GM21529 (cell line): Measurements from ENCODE around the gene IPO7.
A peak's percentile ranks its signal among the peaks of the same experiment; 100 is the strongest.
"Not testable (repeated sequence)": the region's sequence is repeated elsewhere in the genome, so short reads cannot be mapped to it uniquely, and the experiment has no call there.

Experiments
- ATAC-seq: cut with Tn5 transposase; IDR thresholded peaks from one replicate; pipeline ENCODE4 v1.9.1; 2021; ENCODE audit not compliant: unreplicated experiment

Gene IPO7

DNA sequence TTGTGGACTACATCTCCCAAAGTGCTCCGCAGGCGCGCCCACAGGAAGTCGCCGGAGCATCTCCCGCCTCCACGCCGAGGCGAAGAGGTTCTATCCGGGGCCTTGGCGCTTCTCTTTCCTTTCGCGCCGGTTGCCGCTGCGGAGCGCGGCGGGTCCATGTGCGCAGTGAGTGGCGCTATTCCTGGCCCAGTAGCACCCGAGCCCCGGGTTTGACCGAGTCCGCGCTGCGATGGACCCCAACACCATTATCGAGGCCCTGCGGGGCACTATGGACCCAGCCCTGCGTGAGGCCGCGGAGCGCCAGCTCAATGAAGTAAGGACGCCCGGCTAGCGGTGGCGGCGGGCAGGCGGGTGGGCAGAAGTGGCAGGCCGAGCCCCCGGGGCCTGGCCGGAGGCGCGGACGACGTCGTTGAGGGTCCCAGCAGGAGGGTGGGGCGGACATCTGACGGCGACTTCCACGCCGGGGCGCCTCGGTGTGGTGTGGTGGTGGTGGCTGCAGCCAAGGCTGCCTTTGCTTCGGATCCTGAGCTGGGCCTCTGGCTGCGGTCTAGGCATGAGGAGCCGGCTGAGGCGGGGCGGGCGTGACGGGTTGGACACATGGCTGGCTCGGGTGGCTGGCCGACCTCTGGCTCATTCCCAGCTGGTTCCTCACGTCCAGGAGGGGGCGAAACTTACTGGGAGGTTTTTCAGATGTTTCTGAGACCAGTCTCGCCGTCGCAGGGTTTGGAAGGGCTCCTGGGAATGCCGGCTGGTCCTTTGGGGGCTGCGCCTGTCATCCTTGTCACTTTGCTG, at the start of gene IPO7:
IPO7 (plus strand) TSS at position 118 of the 792 bp plus-strand sequence; CDS start at position 230, 112 bp downstream.
- ATAC-seq: peak; percentile 89

DNA sequence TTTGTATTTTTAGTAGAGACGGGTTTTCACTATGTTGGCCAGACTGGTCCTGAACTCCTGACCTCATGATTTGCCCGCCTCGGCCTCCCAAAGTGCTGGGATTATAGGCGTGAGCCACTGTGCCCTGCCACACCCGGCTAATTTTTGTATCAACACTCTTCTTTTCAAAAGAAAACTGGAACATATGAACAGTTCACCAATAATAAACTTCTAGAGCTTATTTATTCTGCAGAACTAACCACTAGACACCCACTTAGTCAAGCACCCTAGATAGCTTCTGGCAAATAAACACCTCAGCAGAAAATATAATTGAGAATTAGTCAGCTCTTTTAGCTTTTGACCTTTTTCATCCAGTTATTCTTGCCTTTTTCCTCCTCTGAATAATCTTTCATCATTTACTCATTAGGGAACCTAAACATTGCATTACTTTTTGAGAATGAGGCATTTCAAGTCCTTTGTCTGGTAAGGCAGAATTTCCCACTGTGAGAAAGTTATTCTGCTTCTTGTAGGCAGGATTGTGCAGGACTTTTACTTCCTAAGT, 42.7 kb upstream of the IPO7 start:
- no peak for ATAC-seq

DNA sequence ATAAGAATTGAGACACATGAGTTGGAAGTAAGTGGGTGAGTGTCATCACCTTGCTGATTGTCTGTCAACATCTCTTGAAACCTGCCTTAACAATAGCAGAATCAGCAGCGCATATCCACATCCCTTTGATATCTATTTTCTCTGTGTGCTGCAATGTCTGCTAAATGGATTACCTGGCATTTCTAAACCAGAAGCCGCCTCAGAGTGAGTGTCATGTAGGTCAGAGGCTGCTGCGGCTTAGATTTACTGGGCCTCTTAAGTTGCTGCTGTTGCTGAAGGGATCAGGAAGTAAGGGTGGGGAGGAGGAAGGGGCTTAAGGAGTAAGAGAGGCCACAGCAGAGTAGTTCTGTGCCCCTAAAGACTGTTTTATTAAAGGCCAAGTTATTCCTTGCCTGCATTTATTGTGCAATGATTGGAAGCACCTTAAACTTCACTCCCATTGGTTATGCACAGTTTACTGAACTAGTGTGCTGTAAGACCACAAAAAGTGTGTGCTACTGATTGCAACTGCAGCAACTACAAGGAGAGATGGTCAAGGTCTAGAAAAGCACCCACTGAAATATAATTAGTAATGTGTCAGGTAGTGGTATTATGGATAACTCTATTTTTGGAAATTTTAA, 40.3 kb upstream of the IPO7 start:
- ATAC-seq: no peak

DNA sequence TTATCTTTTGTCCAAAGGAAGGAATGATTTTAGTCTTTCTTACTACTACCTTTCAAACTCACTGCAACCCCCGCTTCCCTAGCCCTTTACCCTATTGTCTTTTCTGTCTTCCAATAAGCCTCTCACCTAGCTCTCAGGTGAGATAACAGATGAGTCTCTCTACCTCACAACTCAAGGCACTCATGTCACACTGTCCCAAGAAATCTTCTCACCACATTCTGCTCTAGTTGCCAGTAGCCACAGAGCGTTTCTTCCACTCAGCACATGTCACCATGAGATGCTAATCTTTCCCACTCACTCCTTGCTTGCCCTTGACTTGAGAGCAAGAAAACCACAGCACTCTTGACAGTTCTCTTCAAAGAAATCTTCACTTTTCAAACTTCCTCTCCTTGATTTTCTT, 37.4 kb upstream of the IPO7 start:
- ATAC-seq: no peak

DNA sequence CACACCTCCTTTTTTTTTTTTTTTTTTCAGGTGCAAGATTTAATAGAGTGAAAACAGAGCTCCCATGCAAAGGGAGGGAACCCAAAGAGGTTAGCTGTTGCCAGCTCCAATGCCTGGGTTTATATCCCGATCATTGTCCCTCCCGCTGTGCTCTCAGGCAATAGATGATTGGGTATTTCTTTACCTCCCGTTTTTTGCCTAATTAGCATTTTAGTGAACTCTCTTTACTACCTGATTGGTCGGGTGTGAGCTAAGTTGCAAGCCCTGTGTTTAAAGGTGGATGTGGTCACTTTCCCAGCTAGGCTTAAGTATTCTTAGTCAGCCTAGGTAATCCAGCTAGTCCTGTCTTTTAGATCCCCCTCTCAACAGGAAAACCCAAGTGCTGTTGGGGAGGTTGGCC, 36.7 kb upstream of the IPO7 start:
- not testable (repeated sequence) for ATAC-seq

DNA sequence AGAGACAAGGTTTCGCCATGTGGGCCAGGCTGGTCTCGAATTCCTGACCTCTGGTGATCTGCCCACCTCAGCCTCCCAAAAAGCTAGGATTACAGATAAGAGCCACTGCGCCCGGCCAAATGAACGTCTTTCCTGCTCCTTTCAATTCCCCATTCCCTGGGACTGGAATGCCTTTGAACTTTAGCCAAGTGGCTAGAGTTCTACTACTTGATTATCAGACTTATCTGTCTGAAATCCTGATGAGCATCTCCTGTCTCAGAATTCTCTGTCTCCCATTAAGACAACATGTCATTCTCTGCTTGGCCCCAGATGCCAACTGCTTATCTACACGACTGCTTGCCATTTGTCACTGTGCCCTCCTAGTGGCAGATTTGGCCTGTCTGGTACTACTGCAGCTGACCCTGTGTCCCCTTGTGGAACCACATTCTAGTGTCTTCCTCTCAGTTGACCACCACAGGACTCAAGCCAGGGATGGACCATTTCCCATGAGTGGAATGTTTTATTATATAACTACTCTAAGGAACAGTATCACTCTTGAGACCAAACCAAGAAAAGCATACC, 33.1 kb upstream of the IPO7 start:
- no peak for ATAC-seq

DNA sequence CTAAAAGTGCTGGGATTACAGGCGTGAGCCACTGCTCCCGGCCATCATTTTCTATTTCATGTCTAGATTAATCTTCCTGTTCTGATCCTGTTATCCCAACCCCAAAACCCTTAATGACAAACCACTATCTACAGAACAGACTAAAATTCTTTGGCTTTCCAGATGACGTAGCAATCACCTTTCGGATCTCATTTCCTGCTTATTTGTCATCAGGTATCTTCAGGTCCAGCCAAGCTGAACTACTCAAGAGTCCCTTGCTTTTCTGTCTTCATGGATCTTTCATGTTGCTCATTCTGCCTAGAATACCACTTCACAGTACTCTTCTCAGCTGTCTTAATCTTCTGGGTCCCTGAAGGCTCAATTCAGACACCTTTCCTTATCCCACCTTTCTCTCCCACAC, 27.4 kb upstream of the IPO7 start:
- ATAC-seq: no peak

DNA sequence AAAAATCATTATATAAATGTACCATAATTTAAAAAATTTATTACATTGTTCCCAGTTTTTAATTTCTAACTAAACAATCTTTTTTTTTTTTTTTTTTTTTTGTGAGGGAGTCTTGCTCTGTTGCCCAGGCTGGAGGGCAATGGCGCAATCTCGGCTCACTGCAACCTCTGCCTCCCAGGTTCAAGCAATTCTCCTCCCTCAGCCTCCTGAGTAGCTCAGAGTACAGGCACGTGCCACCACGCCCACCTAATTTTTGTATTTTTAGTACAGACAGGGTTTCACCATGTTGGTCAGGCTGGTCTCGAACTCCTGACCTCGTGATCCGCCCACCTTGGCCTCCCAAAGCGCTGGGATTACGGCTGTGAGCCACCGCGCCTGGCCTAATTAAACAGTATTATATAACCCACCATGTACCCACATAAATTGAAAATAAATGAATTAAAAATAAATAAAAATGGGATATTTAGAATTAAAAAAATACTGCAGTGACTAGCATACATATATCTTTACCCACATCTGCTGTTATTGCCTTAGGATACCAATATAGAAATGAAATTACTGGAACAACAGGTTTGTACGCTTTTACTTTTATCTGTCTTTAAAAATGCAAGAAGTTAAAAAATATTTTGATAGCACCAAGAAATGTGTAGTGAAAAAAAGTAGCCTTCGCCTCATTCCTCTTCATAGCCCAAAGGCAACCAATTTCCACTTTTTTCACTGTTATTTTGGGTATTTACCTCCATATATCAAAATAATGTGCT, 23.4 kb upstream of the IPO7 start:
- ATAC-seq: not testable (repeated sequence)

DNA sequence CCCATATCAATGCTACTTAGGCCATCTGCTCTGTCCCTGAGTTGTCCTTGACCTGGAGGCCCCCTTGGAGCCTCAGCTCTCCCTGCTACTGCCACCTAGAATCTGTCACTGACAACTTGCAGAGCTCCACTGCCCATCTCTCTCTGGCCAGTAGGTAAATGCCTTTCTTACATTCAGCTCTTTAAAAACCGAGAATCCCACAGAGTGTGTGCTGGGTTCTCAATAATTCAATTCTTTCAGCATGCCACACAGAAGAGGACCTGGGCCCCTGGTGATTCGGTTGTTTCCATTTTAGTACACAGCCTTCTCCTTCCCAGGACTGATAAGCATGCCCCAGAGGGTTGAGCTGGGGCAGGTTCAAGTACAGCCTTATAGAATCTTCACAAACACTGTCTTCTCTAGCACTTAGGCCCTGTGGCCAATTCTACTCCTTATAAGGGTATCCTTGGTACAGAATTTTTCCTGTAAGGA, 22.0 kb upstream of the IPO7 start:
- ATAC-seq: no peak

DNA sequence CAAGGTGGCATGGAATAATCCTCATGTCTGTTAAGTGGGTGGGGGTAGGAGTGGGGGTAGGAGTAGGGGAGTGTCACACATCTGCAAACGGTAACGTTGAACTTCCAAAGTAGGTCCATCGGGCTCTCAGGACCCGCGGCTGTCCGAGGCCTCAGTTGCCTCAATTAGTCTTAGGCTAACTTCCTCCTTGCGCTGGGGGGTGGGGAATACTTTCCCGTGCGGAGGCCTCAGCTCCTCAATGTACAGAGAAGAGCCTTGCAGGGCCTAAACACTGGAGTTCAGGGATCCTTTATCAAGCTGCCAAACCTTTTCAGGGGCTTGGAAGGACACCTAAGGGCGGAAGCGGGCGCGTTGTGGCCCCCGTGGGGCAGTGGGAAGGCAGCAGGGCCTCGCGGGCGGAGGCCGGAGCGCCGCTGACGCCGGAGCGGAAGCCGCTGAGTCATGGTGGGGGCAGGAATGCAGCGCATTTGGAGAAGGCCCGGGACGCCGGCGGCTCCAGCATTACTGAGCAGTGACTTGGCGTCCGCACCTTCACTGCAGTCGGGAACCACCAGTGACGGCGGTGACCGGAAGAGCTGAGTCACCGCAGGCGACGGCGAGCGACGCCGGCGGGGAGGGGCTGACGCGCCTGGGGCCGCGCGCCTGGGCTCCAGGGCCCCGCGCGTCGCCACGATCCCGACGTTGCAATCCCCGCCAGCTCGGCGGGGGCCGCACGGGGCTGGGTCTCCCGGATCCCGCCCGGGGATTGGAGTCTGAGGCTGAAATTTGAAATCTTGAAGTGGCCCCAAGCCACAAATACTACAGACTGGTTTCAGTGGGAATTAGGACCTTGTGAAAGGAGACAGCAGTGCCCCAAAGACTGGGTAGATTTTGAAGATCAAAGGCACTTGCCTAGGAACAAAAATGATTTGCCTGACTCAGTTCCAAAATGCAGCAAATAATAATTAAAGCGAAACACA, 20.2 kb upstream of the IPO7 start:
- ATAC-seq: peak; percentile 99

DNA sequence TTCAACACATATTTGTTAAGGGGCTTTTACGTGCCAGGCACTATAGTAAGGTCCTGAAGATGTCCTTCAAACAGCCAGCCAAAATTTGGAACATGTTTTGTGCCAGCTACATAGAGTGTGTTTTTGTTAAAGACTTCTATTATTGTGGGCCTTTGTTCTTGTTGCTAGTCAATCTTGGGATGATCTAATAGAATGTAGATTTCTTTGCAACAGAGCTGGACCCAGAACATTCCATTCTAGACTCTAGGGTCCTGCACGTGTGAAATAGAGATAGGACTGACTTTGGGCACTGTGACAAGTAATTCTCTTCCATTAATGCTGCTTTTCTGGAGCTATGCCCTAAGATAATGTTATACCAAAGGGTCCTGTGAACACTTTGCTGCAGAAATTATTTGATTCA, 16.9 kb upstream of the IPO7 start:
- no peak for ATAC-seq

DNA sequence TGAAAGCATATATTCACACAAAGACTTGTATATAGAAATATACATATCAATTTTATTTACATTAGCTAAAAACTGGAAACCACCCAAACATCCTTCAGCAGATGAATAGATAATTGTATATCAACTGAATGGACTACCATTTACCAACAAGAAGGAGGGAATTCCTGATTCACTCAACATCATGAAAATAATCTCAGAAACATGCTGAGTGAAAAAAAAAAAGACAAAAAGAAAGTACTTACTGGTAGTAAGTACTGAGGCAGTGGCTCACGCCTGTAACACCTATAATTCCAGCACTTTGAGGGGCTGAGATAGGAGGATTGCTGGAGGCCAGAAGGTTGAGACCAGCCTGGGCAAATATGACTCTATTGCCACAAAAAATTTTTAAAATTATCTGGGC, 7.4 kb upstream of the IPO7 start:
- no peak for ATAC-seq

DNA sequence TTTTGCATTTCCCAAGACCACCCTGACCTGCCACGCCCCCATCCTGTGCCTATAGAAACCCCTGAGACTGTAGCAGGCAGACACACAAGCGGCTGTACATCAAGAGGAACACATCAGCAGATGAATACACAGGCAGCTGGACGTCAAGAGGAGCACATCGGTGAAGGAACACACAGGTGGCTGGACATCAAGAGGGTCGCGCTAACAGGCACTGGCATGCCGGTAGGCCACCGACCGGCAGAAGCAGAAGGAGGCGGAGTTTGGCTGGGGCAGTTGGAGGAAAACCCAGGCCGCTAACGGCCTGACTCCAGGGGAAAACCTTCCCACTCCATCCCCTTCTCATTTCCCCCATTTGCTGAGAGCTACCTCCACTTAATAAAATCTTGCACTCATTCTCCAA, 5.4 kb upstream of the IPO7 start:
- ATAC-seq: no peak

DNA sequence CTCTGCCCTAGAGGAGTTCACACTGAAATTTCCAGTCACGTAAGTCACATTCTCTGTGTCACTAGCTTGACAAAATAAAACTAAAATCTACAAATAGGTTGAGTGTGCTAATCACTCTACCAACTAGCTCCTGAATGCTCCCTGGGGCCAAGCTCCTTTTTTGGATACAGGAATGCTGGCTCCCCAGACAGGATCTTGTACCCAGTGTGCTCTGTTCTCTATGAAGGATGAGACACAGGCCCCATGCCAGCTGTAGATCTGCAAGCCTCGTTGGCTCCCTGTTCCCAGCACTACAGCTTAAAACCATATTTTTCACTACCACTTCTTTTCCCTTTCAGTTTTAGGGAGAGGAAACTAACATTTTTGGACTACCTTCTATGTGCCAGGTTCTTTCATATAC, 3.7 kb upstream of the IPO7 start:
- no peak for ATAC-seq

DNA sequence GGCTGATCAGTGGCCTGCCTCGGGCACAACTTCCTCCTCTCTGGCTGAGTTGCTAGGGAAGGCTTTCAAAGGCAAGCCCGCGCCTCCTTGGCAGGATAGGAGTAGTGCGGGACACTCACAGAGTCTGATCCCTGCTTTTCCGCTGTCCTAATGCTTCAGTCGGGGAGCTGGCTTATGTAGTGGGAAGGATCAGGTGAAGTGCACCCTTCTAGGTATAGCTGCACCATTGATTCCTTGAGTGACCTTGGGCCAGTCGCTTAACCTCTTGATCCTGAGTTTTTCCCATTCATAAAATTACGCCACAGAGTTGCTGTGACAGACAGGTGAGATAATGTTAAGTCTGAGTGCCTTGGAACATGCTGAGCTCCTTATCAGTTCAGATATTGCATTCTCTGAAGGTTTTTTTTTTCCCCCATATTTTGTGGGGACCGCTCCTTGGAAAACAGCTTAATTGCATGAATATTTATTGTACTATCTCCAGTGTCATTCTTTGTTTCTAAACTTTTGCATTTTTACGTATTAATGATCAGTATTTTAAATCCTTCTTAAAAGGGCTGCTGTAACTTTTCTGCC, 961 bp downstream of the IPO7 start:
- peak; percentile 27 for ATAC-seq

DNA sequence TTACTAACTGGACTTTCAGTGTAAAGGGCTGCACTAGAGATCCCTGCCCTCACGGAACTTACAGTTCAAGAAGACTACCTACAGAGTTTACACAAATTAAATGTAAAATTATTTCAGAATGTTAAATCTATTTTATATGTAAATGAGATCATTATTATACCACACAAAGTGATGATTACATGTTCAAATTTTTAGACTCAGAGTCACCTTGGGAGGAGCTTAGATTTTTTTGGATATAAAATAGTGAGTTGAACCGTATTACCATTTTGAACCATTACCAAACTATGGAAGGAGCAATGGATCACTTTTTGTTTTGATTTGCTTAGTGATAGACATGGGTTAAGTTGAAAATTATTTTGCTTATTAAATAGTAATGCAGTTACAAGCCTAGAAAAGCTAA, 1.6 kb downstream of the IPO7 start:
- no peak for ATAC-seq

DNA sequence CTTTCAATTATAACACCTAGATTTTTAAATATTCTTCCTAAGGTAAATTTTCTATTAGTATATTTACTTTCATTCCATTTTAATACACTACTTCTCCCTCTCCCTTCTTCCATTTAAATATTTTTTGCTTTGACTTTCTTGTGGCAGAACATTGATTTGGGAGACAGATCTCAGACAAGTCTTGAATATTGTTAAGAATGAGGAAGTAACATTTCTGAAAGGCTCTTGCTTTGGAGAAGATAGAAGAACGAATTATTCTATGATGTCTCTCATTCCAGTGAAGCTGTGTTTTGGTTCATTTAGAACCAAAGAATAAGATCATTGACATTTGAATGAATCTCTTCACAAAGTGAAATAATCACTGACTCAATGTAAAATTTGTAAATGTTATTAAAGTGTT, 2.4 kb downstream of the IPO7 start:
- no peak for ATAC-seq

DNA sequence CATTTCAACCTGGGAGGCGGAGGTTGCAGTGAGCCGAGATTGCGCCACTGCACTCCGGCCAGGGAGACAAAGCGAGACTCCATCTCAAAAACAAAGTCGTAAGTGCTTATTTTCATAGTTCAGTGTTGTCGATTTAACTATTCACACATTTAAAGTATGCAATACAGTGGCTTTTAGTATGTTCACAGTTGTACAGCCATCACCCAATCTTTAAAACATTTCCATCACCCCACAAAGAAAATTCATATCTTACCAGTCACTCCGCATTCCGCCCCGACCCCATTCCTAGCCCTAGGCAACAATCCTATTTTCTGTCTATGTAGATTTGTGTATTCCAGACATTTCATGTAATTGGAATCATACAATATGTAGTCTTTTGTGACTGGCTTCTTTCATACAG, 11.9 kb downstream of the IPO7 start:
- no peak for ATAC-seq

DNA sequence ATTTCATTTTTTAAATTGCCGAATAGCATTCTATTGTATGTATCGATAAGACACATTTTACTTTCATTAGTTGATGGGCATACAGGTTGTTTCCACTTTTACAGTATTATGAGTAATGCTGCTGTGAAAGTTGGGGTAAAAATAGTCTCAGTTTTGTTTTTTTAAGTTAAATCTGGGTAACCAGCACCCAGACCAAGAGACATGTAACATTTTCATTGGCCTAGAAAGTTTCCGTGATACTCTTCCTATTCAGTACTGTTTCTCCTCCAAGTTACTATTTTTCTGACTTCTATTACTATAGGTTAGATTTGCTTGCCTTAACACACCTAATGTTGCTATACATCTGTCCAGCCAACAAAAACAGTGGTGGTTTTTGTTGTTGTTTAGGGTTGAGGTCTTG, 12.3 kb downstream of the IPO7 start:
- ATAC-seq: peak; percentile 58
